ENCODE data around the gene UXS1.
A peak's percentile ranks its signal among the peaks of the same experiment; 100 is the strongest.

Gene UXS1

DNA sequence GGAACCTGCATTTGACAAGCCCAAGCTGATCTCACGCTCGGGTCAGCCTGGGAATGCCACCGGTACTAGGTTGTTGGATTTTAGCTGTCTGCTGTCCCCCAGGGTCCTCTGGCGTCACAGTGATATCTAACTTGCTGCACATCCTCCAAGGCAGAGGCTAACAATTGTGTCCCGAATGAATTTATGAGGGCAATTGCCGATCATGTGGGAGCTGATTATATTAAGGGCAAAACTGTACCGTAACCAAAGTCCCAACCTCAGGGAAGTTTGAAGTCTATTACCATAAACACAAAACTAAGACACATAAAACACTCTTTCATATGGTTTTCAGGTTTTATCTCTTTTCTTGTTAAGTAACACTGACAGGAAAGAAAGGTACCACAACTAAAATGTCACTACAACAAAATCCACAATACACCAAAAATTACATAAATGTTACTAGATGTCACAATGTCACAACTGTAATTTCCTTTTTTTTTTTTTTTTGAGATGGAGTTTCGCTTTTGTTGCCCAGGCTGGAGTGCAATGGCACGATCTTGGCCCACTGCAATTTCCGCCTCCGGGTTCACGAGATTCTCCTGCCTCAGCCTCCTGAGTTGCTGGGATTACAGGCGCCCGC lies 6.7 kb downstream of the UXS1 start:
- DNase-seq, result no peak

DNA sequence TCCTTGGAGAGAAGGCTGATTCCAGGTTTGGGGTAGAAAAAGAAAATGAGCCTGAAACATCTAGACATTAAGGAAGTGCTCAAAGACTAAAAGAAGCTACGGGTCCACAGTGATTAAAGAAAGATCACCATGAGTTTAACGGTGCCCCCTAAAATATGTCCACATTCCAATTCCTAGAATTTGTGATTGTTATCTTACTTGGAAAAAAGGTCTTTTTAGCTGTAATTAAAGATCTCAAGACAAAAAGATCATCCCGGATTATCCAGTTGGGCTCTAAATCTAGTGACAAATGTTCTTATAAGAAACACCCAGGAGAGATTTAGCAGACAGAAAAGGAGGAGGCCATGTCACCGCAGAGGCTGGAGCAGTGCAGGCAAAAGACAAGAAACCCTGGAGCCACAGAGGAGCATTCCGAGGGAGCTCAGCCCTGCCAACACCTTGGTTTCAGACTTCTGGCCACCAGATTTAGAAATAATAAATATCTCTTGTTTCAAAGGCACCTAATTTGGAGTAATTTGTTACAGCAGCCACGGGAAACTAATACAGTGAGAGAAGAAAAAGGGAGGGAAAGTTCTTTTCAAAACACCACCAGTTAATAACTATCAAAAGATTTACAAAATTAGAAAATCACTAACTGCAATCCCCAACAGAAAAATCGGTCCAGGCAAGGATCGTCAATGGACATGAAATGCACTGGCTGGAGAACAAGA lies 8.5 kb downstream of the UXS1 start:
- DNase-seq, result no peak

- no peak for DNase-seq
Observed at GRCh38 chr2:106184857-106185256, 9.2 kb downstream of the UXS1 start.

GRCh38 chr2:106184394-106184793 lies 9.7 kb downstream of the UXS1 start:
- no peak for DNase-seq

- DNase-seq, result no peak
Observed at GRCh38 chr2:106183101-106183696, 10.9 kb downstream of the UXS1 start.

- DNase-seq, result no peak
Observed at GRCh38 chr2:106181064-106181463, 13.0 kb downstream of the UXS1 start.

DNA sequence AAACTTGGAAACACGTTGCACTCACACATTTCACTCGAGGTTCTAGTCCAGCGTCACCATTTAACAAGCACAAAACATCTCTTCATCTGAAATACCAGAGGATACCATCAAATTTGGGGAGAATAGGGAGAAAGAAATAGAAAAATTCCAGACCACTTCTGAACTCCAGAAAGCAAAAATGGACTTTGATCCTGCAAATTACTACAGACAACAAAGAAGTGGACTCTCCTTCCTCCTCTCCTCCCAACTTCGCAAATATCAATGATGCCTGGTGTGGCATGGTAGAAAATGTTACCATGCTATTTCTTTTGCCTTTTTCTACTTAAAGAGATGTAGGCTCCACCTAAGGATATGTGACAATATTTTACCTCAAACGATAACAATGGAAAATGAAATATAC lies 13.5 kb downstream of the UXS1 start:
- no peak for DNase-seq

- DNase-seq, result no peak
Observed at GRCh38 chr2:106178716-106179115, 15.4 kb downstream of the UXS1 start.

DNA sequence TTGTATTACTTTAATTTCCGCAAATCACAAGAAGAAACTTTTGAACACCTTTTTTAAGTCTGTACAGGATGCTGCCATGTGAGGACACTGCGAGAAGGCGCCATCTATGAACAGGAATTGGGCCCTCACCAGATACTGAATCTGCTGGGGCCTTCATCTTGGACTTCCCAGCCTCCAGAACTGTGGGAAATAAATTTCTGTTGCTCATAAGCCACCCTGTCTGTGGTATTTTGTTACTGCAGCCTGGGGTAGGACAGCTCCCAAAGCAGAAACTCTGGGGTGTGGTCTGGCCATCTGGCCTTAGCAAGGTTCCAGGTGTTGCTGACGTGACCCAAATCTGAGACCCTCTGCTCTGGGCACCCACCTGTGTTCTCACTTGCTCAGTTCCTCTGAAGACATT lies 16.5 kb downstream of the UXS1 start:
- DNase-seq, result no peak

GRCh38 chr2:106176446-106177099 lies 17.5 kb downstream of the UXS1 start:
- DNase-seq, result no peak

DNA sequence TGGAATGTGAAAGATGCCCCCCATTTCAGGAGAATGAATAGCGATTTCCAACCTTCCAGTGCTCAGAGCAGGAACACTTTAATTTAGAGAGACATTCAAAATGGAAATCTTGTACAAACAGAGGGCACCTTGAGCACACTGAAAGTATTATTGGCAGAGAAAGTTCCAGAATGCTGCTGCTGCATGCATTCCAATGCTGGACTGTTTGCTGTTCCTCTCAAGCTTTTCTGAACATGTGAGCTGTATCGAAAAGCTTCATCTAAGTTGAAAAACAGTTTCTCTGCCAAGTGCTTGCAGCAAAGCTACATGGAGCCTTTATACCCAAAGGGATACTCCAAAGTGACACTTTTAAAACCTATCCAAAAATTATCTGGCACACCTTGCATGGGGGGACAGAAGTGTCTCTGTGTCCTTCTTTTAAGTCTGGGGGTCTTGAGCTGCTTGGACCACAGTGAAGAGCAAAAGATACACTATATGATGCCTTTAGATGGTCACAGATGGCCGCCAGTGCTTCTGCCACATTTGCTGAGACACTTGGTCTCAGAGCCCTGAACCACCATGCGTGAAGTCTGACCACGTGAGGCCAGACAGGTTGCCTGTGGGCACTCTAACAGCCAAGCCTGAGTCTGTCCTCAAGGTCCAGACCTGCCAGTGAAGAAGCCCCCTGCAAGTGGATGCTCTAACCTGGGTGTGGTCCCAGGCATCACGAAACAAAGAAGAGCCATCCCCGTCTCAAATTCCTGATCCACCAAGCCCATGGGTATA lies 18.8 kb downstream of the UXS1 start:
- DNase-seq, result no peak

GRCh38 chr2:106174056-106174455 lies 20.0 kb downstream of the UXS1 start:
- DNase-seq, result no peak

- no peak for DNase-seq
Observed at GRCh38 chr2:106172649-106173048, 21.5 kb downstream of the UXS1 start.

DNA sequence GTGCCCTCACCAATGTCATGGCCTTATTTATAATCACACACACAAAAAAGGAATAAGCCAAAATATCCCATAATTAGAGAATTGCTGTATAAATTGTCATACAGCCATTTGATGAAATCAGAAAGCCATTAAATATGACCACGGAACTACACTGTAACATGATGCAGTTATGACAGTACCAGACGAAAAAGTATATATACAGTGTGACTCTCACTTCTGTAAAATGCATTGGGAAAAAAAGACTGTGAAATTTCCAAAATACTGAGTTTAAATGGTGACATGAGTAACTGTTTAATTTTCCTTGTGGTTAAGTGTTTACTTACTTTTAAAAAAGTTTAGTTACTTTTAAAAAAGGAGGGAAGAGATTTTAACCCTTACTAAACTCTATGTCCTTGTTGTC lies 25.4 kb downstream of the UXS1 start:
- no peak for DNase-seq

GRCh38 chr2:106167067-106167466 lies 27.0 kb downstream of the UXS1 start:
- no peak for DNase-seq

DNA sequence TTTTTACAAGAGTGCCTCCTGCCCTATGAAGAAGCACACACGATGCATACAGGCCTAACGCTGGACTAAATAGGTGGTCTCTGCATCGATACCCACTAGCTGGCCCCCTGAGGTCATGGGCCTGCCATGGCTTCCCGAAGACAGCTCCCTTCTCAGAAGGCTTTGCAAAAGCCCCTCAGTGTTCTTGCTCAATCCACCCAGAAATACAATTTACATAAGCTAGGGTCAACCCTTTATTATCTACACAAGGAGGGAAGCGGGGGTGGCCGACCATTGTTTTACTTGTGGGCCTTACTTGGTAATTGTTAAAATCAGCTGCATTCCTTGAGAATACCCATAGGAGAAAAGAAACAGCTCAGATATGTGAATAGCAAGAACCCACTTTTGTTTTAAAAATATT lies 28.5 kb downstream of the UXS1 start:
- no peak for DNase-seq

GRCh38 chr2:106165029-106165428 lies 29.1 kb downstream of the UXS1 start:
- no peak for DNase-seq

- no peak for DNase-seq
Observed at GRCh38 chr2:106163948-106164545, 30.1 kb downstream of the UXS1 start.

GRCh38 chr2:106161938-106162820 lies 31.9 kb downstream of the UXS1 start:
- no peak for DNase-seq

DNA sequence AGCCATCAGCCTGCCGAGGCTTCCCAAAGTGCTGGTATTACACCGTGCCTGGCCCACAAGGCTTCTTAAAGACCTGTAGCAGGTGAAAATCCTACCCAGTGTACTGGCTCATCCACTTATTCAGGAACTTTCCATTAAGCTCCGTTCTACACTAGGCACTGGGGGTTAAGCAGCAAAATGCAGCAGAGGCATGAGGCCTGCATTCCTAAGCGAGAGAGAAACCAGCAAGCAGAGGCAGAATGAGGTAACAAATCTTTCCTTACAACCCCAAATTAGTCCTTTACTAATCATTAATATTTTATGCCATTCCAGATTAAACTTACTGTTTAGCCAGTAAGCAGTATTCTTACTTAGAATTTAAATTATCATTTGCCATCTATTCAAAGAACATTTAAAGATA lies 32.8 kb downstream of the UXS1 start:
- no peak for DNase-seq

DNA sequence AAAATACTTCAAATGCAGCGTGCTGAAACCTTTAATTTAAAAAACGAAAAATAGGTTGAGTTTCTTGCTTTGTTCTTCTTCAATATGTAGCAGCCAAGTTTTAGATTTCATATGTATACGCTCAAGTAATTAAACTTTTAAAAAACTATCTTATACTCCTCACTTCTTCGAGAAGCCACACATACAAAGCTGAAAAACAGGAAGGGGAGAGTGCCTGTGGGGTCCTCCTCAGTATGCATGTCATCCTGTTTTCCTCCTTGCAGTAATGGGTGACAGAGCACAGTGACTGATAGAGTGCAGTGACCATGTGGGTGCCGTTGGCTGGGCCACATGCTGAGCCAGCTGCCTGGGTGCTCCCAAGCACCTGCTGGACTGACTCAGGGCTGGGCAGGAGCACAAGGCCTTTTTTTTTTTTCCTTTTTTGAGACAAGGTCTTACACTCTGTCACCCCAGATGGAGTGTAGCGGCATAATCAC lies 33.3 kb downstream of the UXS1 start:
- DNase-seq, result peak; percentile 40

Measured in activated effector memory CD4-positive, alpha-beta T cell treated with Interleukin-2 at 50 U/mL for 16 hours (primary cell).